Ramos (cell line): Measurements from ENCODE around the gene ORM2.
"Not testable (repeated sequence)": the region's sequence is repeated elsewhere in the genome, so short reads cannot be mapped to it uniquely, and the experiment has no call there.

Experiments
- in situ Hi-C: fragments of 300-500 bp; cut with MboI; formaldehyde crosslinking; loops from one replicate; pipeline ENCODE4 v1.14.3; 2022; ENCODE audit warnings: low sequenced_read_pairs; ENCODE audit not compliant: unreplicated experiment

The ORM2 gene

DNA sequence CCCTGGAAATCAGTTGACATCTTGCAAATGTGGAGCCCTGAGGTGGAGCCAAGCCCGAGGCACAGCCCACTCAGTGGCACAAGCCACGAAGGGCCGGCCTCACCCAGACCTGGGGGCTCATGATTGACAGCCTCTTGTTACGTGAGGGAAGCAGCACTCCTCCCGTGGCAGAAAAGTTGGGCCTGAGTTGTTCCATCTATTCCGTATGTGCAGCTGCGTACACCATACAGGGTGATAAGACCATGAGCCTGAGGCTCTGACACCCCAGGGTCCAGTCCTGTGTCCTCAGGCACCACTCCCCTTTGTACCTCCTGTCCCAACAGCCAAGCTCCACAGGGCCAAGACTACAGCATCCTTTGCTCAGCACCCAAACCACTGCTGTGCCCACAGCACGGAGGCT, 1.9 kb upstream of the ORM2 start:
- in situ Hi-C loops, result no loop called here

DNA sequence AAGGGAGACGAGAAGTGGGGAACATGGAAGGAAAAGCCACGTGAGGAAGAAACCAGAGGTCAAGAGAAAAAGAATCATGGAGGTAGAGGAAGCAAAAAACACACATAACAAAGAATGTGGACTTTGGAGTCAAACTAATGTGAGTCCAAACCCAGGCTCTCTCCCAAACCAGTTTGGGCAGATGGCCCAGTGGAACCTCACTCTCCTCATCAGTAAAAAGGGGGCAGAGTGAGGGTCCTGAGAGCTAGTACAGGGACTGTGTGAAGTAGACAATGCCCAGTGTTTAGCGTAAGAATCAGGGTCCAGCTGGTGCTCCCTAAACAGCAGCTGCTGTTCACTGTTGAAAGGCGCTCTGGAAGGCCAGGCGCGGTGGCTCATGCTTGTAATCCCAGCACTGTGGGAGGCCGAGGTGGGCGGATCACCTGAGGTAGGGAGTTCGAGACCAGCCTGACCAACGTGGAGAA, 1.3 kb upstream of the ORM2 start:
- in situ Hi-C loops, result not testable (repeated sequence)

DNA sequence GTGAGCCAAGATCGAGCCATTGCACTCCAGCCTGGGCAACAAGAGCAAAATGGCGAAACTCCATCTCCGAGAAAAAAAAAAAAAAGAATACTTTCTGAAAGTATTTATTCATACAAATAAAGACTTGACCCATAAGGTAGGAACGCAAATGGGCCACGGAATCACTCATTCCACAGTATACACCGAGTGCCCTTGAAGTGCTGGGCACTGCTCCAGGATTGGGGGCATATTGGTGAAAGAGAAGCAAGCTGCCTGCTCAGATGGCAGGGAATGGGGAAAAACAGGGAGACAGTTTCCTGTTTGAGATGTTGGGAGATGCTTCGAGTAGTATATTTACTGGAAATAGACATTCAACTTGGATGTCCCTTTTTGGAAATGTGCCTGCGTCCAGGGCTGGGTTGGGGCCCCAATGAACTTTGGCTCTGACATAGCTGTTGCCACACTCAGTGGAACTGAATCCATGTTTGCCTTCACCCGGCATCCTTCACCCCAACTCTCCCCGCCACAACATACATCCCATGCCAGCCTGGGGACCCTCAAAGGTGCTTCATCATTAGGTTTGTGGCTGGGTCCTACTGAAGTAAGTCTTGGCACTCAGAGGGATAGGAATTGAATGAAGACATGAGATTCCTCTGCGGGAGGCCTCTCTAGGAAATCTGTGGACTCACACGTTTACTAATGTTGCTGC, 588 bp upstream of the ORM2 start:
- in situ Hi-C loops, result not testable (repeated sequence)

DNA sequence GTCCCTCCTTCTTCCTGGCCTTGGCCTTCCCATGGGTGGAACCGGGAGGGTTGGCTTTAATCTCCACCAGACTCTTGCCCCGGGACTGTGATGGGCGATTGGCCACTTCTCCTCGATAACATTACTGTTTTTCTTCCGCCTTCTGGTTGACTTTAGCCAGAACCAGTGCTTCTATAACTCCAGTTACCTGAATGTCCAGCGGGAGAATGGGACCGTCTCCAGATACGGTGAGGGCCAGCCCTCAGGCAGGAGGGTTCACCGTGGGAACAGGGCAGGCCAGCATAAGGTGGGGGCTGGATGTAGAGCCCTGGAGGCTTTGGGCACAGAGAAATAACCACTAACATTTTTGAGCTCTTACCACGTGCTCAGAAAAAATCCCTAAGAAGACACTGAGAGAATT, 967 bp downstream of the ORM2 start:
- in situ Hi-C loops, result no loop called here

DNA sequence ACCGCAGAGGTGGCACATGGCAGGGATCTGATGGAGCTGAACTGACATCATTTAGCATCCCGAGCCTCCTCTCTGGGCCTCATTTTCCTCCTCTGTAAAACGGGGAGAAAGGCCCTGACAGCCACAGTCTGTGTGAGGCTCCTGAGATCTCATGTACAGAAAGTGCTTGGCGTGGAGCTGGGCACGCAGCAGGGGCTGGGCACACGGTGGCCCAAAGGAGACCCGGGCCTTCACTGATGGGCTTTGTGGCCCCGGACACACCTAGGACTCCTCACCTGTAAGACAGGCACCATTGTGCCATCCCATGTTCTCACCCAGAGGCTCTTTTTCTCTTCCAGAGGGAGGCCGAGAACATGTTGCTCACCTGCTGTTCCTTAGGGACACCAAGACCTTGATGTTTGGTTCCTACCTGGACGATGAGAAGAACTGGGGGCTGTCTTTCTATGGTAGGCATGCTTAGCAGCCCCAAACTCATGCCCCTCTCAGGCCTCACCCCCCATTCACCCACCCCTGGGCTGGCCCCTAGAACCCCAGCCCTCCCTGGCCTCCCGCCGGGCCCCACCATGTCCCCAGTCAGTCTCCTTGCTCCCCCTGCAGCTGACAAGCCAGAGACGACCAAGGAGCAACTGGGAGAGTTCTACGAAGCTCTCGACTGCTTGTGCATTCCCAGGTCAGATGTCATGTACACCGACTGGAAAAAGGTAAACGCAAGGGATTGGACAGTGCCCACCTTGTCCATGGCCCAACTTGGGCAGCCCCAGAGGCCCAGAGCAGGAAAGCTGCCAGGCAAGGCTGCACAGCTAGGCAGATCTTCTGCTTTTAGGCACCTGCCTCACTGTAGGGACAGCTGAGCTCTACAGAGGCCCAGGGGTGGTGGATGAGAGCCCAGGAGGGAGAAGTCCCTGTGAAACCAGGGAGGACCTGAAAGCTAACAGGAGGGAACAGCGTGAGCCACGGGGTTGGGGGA, 1.8 kb downstream of the ORM2 start:
- in situ Hi-C loops, result not testable (repeated sequence)

DNA sequence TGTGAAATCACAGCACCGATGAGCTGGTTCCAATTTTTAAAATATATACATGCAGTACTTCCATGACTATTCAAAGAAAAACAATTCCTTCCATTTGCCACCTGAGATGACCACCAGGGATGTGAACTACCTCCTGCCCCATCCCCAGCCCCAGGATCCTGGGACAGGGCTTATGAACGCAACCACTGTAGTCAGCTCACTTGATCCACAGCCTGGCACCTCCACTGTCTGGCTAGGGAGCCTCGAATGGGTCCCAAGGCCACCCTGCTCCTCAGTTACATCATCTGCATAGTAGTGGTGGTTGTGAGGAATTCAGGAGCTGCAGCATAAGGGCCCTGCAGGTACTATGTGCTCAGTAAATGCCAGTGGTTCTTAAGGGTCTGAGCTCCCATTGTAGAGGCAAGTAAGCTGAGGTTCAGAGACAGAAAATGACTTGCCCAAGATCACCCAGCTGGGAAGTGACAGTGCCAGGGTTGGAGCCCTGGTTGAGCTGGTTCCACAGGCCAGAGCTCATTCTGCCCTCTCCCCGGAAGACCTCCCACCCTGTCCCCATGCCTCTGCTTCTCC, 2.9 kb downstream of the ORM2 start:
- in situ Hi-C loops, result not testable (repeated sequence)

DNA sequence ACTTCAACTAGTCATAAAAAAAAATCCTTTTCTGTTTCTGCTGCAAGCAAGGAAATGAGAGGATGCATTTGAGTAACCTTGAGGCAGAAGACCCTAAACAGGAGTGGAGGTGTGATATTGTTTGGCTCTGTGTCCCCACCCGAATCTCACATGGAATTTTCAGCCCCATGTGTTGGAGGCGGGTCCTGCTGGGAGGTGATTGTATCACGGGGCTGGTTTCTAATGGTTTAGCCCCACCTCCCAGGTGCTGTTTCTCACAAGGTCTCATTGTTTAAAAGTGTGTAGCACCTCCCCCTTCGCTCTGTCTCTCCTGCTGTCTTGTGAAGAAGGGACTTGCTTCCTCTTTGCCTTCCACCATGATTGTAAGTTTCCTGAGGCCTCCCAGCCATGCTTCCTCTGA, 4.0 kb downstream of the ORM2 start:
- in situ Hi-C loops, result not testable (repeated sequence)

DNA sequence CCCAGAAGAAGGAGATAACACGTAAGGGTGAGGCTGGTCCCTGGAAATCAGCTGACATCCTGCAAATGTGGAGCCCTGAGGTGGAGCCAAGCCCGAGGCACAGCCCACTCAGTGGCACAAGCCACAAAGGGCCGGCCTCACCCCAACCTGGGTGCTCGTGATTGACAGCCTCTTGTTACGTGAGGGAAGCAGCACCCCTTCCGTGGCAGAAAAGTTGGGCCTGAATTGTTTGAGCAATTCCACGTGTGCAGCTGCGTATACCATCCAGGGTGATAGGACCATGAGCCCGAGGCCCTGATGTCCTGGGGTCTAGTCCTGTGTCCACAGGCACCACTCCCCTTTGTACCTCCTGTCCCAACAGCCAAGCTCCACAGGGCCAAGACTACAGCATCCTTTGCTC, 4.8 kb downstream of the ORM2 start:
- in situ Hi-C loops, result no loop called here

DNA sequence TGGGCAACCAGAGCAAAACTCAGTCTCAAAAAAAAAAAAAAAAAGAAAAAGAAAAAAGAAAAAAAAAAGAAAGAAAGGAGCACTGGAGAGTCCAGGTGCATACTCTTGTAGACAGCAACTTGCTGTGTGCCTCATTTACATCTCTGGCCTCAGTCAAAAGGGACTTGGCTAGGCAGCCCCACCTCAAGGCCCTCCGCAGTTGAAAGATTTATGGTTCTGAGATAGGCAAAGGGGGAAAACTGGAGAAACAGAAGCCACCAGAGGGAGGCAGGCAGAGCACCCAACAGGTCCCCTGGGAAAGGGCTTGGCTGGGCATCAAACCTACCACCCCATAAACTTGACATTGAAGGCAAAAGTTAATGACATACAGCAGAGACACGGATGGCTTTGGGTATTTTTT, 6.1 kb downstream of the ORM2 start:
- in situ Hi-C loops, result no loop called here

DNA sequence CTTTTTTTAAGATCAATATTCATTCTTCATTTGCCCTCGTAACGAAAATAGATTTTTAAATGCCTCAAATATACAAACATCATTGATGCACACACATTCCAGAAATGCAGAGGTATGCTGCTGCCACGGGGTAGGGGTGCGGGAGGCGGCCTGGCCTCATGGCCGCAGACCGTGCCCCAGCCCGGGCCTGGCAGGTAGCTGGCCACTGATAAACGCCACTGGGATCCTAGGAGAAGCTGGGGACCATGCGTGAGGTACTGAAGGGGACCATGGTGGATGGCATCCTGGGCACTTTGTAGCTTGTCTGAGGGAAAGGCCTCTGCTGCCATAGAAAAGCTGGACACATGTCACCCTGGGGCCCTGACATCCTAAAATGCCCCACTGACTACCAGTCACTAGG, 6.5 kb downstream of the ORM2 start:
- in situ Hi-C loops, result no loop called here

DNA sequence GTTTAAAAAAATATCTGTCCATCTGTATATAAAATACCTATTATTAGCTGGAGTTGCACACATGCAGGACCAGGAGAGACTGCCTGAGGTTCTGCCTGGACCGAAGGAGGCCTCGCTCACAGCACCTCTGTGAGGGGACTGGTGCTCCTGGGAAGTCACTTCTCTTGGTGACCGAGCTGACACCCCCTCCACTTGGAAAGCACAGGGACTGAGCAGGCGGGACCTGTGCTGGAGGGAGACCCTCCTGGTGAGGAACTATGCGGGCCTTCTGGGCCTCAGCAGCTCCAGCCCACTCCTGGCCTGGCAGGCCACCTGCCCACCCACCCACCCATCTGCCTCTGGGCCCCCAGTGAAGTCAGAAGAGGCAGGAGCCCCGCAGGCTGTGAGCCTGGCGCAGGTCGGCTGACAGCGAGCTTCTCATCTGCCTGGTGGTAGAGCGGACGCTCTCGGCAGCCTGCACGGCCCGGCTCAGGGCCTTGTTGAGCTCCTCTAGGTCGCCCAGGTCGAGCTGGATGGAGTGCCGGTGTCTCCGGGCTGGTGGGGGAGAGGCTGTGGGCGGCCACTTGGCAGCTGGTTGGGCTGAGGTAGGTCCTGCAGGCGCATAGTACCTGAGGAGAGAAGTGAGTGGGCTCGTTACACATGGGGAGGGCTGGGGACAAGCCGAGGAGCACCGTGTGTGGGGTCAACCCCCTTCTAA, 7.2 kb downstream of the ORM2 start:
- in situ Hi-C loops, result no loop called here

DNA sequence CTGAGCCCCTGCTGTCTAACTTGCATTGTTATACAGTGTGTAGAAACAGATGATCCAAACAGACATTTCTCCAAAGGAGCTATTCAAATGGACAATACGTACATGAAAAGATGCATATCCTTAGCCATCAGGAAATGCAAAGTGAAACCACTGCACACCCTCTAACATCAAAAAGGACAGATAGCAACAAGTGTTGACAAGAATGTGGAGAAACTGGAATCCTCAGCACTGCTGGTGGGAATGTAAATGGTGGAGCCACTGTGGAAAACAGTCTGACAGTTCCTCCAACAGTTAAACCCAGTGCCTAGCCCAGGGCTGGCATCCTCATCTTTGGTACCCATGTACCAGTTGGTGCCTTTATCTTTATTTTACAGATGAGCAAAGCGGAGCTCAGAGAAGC, 8.5 kb downstream of the ORM2 start:
- in situ Hi-C loops, result no loop called here

DNA sequence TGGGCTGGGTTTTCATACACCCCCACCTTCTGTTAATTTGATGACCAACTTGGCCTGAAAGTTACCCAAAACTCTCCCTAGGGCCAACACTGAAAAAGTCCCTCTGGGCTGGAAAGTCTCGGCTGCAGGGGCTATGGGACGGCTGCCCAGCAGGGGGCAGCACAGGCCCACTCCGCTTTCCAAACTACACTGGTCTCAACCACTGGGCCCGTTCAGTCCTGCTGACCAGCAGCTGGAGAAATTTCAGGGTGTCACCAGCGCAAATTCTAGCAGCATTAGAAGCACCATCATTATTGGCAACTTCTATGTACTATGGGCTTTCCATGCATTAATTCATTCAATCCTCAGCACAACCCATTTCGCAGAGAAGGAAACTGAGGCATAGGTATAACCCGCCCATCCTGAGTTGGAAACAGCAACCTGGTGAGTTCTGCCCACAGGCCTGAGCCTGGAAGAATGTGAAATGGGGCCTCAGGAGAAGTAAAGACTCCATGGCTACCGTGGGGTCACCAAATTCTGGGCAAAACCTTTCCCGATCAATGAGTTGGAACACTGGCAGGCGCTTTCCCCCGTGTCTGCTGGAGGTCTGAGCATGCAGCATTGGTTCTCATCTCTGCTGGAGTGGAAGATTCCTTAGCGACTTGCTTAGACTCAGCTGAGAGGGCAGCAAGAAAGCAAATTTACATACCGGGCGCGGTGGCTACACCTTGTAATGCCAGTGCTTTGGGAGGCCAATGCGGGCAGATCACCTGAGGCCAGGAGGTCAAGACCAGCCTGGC, 9.7 kb downstream of the ORM2 start:
- in situ Hi-C loops, result no loop called here

DNA sequence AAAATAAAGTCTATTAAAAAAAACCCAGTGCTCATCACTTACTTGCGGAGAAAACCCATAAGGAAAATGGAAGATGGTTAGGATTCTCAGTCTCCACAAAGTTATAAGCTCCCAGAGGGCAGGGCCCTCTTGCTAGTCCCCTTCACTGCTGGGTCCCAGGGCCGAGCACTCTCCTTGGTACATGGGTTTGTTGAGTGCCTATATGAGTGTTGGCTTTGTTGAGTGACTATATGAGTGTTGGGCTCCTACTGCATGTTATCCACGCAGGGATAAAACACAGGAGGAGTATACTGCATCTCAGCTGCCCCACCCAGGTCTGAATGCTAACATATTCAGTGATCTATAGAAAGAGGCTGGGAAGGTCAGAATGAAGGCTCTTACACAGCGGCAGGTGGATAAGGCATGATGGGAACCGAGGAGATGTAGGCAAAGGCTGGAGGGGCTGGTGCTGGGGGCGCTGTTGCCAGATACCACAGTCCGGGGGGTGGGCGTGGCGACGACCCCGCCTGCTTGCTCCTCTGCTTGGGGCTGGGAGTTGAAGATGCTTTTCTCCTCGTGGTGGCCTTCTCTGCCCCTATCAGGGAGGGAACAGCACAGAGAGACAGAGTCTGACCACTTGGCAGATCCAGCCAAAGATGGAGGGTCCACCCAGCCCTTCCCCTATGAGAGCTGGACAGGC, 11.6 kb downstream of the ORM2 start:
- in situ Hi-C loops, result no loop called here

DNA sequence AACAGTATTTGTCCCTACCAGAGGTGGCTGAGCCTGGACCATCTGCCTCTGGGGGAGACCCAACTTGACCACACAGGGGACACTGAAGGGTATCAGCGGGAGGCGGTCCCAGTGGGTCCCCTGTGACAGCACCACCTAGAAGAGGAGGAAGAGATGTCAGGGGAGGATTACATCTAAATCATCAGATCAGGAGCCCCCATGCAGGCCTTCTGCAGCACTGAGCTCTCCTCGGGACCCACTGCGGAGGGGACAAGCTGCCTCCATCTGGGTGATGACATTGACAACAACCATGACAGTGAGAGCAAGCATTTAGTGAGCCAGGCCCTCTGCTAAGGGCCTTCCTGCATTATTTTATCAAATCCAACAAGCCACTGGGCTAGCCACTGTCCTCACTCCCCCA, 12.3 kb downstream of the ORM2 start:
- in situ Hi-C loops, result no loop called here

DNA sequence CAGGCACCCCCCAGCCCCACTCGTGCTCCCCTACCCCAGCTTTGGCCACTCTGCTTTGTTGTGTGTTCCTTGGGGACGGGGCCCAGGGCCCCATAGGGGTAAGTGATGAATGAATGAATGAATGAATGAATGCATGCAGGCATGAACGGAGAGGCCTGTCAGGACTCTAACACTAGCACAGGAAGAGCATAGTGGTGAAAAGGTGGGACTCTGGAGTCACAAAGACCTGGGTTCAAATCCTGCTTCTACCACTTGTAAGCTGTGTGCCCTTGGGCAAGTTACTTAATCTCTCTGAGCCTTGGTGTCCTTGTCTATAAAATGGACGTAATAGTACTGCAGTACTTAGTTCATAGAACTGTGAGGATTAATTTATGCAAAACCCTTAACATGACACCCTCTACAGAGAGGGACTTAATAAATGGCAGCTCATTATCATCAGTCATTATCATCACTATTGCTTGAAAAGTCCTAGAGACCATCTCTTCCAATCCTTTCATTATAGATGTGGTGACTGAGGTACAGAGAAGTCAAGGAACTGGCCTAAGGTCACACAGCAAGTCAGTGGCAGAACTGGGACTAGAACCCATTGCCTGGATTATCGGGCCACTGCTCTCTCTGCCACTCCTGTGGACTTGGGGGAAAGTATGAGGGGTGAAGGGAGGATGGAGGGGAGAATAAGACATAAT, 13.2 kb downstream of the ORM2 start:
- in situ Hi-C loops, result no loop called here

DNA sequence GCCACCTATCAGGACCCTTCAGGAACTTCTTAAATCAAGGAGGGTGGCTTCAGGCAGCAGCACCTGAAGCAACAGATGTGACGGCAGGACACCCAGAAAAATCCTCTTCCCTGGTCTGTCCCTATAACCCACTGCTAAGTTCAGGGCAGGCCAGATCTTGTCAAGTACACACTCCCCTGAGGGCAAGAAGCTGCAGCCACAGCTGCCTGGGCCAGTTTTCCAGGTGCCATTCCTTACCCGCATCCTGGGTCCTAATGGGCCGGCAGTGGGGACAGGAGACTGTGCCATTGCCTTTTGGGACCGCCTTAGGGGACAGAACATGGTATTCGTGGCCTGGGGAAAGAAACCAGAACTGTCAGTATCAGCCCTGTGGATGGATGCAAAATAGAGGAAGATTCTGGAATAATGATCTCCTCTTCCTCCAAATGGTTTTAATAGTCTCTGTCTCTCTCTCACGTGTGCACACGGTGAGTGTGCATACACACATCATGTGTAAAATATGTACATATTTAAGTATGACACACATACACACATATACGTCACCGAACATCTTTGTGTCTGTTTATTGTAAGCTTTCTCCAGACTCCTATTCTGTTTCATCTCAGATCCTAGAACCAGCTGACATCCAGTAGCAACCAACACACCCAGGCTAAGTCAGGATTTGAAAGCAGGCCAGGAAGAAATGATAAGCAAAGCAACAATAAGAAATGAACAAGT, 14.0 kb downstream of the ORM2 start:
- in situ Hi-C loops, result no loop called here

DNA sequence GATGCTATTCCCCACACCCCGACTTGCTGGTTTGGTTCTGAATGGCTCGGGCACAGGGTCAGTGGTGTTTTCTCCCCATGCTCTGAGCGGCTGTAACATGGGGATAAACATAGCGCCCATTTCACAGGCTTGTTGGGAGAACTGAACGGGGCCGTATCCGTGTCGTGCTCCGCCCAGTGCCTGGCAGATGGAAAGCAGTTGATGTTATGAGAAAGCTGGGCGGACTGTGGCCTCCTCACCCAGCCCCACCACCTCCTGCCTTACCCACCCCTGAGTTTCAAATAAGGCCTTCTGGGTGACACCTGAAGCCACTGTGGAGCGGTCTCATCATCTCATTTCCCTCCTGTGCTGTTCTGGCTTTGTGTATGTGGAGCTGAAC, 14.5 kb downstream of the ORM2 start:
- in situ Hi-C loops, result no loop called here
